Fibroblast of lung (primary cell): Measurements from ENCODE around the gene CCL4L2.
"Not testable (repeated sequence)": the region's sequence is repeated elsewhere in the genome, so short reads cannot be mapped to it uniquely, and the experiment has no call there.

ENCODE experiments used
- CTCF ChIP-seq, 2 donors: IDR thresholded peaks in 1 of 2; conservative IDR thresholded peaks in 1 of 2; 1 replicate in 1 of 2; 2 replicates in 1 of 2; pipeline ENCODE4 v1.5.1; 2011 to 2012; ENCODE audit warnings: low read length in 2 of 2, control low read depth in 1 of 2, inconsistent platforms in 1 of 2, low read depth in 1 of 2, mild to moderate bottlenecking in 1 of 2
- EZH2 ChIP-seq: IDR thresholded peaks from 2 replicates; pipeline ENCODE4 v1.5.1; 2012; ENCODE audit warnings: low read length, control low read depth, mild to moderate bottlenecking; ENCODE audit errors: missing control alignments

DNA sequence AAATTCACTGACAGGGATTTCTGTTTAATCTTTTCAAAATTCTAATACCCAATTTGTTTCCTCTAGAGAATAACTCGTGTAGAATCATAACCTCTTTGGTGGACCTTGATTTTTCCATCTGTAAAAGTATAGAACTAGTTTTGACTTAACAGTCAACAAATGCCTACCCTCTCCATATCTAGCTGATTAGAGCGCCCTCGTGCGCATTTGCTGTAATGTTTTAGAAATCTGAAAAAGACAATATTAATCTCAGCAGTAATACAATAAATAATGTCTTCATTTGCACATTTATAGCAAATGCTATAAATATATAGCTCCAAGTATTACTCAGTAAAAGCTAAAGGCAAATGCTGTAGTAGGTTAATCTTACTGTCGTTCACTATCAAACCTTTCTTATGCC, 18.8 kb downstream of the CCL4L2 start:
- not testable (repeated sequence) for TF ChIP-seq CTCF (conservative IDR thresholded peaks at IDR 0.05 in 1 of 2, IDR thresholded peaks at IDR 0.05 in 1 of 2; ENCODE audit: low read depth in 1 of 2, low read length in 2 of 2); EZH2
